ENCODE measurements around the gene TMED3.
"Not testable (repeated sequence)": the region's sequence is repeated elsewhere in the genome, so short reads cannot be mapped to it uniquely, and the experiment has no call there.

The TMED3 gene

DNA sequence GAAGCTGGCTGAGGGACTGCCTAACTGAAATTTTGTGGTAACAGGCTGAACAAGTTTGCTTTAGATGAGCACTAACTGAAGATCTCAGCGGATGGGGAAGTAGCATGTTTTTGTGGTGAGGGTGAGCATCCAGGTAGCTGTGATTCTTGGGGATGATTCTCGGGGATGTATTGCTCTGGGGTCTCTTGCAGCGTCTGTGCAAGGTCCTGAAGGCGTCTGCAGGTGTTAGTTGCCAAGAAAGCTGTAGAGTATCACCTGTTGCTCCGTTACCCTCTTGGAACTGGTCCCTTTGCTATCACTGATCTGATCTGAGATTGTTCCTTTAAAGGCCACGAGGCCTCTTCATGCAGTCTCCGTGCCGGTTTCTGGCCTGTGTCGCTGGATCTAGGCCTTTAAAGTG is 6.0 kb downstream of the TMED3 start:
- DNase-seq (ENCODE audit: low spot score) = no peak

DNA sequence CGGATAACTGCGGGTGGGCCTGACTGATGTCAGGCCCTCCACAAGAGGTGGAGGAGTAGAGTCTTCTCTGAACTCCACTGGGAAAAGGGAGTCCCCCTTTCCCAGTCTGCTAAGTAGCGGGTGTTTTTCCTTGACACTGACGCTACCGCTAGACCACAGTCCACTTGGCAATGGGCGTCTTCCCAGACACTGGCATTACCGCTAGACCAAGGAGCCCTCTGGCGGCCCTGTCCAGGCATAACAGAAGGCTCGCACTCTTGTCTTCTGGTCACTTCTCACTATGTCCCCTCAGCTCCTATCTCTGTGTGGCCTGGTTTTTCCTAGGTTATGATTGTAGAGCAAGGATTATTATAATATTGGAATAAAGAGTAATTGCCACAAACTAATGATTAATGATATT is 9.1 kb downstream of the TMED3 start:
- DNase-seq (ENCODE audit: low spot score) = not testable (repeated sequence)

DNA sequence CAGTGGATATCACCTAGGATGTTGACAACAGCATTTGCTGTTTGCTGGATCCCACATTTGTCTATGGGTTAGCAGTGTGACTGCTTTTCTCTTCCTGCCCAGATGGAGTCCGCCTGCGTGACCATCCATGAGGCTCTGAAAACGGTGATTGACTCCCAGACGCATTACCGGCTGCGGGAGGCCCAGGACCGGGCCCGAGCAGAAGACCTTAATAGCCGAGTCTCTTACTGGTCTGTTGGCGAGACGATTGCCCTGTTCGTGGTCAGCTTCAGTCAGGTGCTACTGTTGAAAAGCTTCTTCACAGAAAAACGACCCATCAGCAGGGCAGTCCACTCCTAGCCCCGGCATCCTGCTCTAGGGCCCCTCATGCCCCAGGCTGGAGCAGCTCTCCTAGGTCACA is 11.0 kb downstream of the TMED3 start:
- no peak for DNase-seq (ENCODE audit: low spot score)

DNA sequence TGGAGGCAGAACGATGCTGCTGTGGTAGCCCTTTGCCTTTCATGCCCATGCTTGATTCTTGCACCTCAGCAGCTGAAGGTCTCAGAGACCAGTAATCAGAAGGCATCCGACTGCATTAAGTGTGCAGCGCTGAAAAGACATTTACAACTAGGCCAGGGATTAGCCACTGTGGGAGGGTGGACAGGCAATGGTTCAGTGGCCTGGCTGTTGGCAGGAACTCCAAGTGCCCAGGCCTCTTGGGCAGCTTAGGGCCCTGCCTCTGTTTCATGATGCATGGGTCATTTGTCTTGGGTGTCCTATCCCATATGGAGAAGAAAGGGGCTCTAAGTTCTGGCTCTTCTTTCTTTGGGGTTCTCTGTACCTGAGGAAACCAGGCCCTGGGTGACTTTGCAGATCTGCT is 11.4 kb downstream of the TMED3 start:
- no peak for DNase-seq (ENCODE audit: low spot score)

DNA sequence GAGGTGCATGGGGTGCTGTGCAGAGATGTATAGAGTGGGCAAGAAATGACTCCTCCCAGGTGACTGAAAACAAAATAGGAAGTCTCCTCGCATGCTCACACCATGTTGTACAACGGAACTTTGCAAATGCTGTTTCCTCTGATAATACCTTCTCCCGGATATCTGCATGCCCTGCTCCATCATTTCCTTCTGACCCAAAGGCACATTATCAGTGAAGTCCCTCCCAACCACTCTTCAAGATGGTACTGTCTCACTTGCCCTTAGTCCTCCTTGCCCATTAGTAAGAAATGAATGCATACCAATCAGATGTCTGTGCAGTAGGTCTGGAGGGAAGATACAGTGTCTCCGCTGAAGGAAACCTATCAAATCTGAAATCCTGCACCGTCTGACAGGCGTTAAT is 12.0 kb downstream of the TMED3 start:
- no peak for DNase-seq (ENCODE audit: low spot score)

DNA sequence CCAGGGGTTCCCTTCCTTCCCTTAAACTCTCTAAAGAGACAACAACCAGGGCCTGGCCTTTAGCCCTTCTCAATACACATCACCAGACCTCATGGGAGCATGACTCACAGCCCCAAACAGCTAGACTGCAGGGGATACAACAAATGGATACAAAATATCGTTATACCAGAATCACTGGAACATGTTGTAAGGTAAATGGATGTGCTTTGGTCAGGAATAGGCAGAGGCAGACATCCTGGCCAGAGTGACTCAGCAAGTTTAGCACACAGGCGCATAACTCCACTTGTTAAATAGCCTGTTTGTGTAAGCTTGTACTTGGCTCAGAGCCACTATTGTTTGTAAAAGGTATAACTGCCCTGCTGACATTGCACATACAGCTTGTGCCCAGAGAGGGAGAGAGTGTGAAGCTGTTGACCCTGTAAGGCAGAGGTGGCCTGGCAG is 18.3 kb downstream of the TMED3 start:
- no peak for DNase-seq (ENCODE audit: low spot score)

DNA sequence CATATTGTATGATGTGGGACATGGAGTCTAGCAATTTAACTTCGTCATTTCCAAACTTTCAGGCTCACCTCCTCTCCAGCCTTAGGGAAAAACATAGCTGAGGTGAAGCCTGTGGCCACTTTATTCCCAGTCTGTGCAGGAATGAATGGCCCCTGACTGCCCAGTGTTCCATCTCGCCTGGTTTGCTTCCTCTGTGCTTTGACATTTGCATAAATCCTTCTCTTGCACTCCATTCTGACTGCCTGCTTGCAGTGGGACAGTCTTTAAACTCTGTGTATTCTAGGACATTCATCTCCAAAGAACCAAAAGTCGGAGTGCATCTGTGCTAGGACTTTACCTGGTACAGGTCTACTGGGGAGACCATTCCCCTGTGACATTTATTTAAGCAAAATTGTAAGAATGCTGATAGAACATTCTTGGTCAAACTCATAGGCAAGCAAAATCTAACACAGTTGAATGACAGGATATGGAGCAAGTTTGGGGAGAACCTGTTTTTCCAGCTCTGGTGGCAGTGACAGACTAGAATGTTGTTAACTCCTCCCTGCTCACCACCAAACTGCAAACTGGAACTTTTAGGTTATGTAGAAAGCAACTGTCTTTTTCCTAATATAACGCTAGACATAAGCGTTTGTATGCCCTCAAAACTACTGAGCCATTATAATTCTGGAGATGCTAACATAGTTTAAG is 22.1 kb downstream of the TMED3 start:
- no peak for DNase-seq (ENCODE audit: low spot score)

DNA sequence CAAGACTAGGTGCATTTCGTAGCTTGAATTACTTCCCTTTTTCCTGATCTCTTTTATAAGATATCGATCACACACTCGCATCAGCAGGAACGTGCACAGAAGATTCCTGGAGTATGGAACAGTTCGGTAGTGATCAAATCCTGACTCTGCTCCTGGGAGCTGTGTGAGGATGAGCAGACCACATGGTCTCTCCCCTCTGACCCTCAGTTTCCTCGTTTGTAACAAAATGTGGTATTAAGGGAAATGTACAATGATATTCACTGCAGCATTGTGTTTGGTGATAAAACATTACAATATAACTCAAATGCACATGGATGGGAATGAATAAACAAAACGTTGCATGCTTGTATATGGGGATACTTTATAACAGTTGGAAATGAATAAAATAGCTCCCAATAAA is 26.7 kb downstream of the TMED3 start:
- no peak for DNase-seq (ENCODE audit: low spot score)

DNA sequence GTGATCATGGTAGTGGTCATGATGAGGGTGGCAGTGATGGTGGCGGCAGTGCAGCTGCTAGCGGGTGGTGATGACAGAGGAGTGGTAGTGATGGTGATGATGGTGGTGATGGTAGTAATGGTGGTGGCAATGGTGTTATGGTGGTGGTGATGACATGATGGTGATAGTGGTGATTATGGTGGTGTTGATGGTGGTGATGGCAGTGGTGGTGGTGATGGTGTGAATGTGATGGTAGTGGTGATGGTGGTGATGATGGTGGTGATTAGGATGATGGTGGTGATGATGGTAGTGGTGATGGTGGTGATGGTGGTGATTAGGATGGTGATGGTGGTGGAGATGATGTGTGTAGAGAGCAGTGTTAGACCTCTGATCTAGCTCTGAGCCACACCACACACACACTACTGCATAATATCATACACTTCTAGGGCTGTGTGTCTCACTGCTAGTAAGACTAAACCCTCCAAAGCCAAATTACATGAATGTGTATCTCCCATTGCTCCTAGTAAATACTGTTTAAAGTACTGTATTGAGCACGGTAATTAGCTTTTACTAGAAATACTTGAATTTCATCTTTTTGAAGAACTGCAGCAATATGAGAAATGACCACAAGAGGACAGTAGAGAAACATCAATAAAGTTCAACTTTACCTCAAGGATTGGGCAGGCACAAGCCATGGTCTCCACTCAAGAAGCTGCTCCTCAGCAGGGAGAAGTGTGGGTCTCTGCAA is 28.8 kb downstream of the TMED3 start:
- DNase-seq (ENCODE audit: low spot score) = peak; percentile 17

DNA sequence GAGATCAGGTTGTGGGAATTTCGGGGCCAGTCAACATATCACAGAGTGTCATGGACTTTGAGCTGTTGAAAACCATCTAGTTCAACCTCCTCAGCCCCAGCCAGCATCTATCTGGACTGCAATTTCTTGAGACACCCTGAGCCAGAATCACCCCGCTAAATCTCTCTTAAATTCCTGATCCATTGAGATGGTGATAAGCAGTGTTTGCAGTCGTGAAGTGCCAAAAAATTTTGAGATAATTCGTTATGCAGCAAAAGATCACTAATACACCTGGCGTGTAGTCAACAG is 29.3 kb downstream of the TMED3 start:
- DNase-seq (ENCODE audit: low spot score) = no peak

DNA sequence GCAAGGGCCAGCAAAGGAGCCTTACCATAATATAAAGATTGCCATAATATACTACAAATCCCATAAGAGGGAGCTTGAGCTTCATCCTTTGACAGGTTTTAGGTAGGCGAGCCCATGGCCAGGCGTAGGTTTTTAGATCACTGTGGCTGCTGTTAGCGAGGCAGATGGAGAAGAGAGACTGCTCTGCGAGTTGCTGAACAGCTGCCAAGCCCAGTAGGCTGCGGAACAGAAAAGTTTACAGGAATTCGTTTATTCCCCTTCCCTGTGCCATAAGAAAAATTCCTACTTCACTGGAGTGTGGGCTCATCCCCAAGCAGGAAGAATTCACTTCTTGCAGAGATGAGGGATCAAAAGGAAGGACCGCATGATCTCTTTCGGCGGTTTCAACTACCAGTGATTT is 30.5 kb downstream of the TMED3 start:
- no peak for DNase-seq (ENCODE audit: low spot score)

DNA sequence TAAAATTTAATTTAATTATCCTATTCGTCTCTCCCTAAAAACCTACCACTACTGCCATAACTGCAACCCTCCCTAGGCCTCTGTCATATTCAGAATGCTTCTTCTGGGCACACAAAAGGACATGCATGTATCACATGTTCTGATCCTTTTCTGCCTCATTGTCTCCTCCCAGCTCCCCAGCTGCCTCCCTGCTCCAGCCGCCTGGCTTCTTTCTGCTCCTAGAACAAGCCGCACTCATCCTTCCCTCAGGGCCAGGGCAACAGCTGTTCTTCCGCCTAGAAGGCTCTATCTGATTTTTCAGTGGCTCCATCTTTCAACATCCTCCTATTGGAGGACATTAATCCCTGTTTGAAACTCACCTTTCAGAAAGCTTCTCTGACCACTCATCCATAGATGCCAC is 38.6 kb downstream of the TMED3 start:
- DNase-seq (ENCODE audit: low spot score) = no peak

DNA sequence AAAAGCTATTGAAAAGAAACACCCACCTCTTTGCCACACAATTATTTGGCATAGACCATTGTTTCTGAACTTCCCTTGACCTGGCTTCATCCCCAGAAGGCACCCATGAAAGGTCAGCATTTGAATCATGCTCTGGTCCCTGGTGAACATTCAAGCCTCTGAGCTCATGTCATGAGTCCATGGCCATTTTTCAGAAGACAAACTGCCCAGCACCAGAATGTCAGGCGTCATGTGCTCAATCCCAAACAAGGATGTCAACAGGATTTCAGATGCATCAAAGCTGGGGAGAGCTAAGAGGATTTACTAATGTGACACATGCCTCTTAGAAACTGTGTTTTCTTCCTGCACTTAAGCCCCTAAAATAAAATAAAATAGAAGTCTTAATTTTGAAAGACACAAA is 41.3 kb downstream of the TMED3 start:
- no peak for DNase-seq (ENCODE audit: low spot score)

DNA sequence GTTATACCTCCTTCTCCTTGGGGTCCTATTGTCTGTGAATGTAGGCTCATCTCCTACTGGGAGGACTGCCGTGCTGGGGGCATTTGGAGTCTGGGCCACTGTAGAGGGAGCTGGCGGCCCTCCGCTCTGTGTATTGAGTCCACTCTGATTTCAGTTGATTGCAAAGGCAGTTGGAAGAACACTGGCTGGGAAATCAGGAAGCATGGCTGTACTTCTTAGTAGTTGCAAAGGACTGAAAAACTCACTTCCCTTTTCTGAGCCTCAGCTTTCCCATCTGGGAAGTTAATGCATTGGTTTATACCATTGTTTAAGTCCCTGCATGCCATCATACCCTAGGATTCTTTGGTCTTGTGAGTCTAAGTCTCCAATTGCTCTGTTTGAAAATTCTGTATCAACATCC is 46.7 kb downstream of the TMED3 start:
- DNase-seq (ENCODE audit: low spot score) = no peak

DNA sequence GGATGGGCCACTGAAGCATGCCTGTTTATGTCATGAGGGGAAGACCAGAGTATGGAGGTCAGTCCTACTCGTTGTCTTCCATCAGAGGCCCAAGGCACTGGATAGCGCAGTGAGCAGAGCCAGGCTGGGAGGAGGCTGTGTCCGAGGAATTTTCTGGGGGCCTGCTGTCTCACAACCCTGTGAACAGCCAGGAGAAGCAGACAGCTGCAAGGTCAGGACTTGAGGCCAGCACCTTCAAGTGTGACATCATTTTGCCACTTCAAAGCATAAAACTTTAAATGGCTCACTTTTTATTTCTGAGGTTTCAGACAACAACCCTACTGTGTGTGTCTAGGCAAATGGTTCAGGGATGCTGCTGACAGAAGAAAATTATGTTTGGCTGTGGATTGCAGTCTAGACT is 47.2 kb downstream of the TMED3 start:
- no peak for DNase-seq (ENCODE audit: low spot score)

DNA sequence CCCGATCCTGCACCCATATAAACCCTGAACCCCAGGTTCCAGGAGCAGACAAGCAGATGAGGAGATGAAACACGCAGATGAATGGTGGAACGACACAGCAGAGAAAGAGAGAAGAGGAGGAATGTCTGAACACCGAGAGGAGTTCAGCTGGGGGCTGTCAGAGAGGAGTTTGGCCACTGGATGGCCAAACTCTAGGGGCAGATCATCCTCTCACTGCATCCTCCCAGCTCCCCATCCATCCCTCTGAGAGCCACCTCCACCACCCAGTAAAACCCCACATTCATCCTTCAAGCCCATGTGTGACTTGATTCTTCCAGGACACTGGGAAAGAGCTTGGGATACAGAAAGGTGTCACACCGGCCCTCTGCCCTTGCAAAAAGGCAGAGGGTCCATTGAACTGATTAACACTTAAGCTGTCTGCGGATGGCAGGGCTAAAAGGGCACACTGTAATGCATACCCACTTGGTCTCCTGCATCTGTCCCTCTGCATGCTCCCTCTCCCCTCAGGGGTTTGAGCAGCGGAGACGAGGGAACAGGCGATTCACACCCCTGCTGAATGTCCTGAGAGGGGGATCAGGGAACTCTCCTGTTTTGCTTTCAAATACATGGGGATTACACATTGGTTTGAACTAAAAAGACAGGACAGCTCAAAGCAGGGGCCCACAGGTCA is 53.8 kb downstream of the TMED3 start:
- no peak for DNase-seq (ENCODE audit: low spot score)

DNA sequence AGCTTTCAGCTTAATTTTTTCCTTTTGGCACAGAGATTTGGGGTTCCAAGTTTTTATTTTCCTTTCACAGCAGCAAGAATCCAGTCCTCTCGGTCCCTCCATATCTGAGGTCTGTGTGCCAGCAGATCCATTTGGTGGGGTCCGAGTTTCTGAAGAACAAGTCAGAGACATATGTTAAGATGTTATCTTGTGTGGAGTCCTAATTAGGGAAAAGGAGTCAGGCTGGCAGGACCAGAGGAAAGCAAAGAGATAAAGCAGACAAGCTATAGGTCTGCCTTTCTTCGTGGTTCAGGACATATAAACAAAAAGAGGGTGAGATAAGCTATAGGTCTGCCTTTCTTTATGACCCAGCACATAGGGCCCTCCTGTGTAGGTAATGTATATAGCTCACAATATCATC is 54.9 kb downstream of the TMED3 start:
- no peak for DNase-seq (ENCODE audit: low spot score)

DNA sequence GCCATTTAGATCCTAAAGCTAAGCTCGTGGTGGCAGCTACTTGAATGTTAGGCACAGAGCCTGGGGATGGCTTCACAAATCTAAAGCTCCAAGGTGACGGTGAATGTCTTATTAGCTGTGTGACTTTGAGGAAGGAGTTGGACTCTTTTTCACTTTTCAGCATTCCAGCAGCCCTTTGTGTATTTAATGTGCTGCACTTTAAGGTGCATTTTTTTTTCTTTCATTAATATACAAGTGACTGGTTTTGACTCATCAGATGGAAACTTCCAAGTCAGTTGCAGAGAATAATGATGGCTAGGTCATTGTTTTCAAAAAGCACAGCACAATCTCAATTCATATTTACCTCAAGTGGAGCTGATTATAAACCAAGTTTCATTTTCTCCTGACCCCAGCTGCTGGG is 55.8 kb downstream of the TMED3 start:
- no peak for DNase-seq (ENCODE audit: low spot score)

DNA sequence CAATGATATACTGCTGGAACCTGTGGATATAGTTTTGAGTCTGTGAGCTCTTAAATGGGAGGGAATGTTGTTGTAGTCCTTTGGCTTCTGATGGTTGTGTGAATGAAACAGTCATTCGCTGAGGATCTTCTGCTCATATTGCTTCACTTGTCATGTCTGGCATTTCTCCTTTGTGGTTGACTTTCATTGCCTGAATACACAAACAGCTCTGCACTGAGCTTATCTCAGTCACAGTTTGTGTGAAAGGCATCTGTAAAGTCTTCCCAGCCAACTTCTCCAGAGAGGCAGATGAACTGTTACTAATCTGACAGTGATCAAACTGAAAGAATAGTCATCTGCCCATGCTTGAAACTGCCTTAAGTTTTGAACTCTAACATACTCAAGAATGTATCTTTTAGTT is 59.8 kb downstream of the TMED3 start:
- no peak for DNase-seq (ENCODE audit: low spot score)

DNA sequence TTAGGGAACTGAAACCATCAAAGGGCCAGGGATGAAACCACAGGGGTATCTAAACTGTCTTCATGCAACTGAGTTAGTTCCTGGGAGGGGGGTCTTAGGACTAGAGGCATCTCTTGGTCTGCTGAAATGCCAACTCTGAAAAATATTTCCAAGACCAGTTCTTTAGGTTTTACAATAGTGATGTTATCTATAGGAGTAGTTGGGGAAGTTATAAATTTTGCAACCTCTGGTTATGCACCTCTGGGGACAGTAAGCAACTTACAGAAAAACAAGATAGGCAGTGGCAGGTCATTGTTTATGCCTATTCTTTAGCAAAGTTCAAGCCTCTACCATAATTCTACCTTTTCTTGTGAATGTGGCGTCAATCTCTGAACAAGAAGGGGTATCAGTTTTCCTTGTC is 60.7 kb downstream of the TMED3 start:
- DNase-seq (ENCODE audit: low spot score) = no peak

DNA sequence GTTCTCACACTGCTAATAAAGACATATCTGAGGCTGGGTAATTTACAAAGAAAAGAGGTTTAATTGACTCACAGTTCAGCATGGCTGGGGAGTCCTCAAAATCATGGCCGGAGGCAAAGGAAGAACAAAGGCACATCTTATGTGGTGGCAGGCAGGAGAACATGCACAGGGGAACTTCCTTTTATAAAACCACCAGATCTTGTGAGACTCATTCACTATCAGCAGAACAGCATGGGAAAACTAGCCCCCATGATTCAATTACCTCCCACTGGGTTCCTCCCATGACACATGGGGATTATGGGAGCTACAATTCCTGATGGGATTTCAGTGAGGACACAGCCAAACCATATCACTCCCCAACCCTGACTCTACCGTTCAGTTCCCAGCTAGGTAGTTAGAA is 61.5 kb downstream of the TMED3 start:
- DNase-seq (ENCODE audit: low spot score) = no peak
